NCI-H2029 treated with DMSO at 0.1 percent for 48 hours (cell line): Measurements from ENCODE around the gene PEX26.
A peak's percentile ranks its signal among the peaks of the same experiment; 100 is the strongest.
"Not testable (repeated sequence)": the region's sequence is repeated elsewhere in the genome, so short reads cannot be mapped to it uniquely, and the experiment has no call there.

Experiments
- DNase-seq: peaks from one replicate; lab custom pipeline; 2025; lab: John Stamatoyannopoulos, UW

PEX26 gene

DNA sequence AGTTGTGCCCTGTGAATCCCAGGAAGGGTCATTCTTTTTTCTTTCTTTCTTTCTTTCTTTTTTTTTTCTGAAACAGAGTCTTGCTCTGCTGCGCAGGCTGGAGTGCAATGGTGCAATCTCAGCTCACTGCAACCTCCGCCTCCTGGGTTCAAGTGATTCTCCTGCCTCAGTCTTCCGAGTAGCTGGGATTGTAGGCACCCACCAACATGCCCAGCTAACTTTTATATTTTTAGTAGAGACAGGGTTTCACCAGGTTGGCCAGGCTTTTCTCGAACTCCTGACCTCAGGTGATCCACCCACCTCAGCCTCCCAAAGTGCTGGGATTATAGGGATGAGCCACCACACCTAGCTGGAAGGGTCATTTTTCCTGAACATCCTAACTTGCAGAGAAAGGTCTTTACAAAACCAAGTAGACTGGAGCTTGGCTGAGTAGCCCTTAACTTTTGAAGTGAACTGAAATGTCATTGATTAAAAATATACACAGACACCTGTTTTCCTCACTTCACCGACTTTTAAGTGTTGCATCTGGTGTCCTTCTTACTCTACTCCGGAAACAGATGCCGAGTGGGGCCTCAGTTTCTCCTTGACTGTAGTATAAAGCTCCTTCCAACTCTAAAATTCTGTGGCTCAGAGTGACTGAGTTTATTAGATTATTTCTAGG lies 6.4 kb upstream of the PEX26 start:
- not testable (repeated sequence) for DNase-seq

DNA sequence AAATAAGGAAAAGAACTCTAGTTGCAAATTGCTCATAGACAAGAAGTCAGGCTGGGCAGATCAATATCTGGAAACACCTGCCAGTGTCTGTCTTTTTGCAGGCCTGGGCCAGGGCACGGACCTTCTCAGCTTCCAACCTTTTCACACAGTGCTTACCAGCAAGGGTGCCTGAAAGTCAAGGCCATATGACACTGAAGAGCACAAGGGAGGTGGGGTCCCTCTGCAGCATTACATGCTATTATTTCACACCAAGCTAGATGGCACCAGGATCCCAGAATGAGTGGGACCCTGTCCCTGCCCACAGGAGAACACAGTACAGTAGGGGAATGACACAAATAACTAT lies 5.9 kb upstream of the PEX26 start:
- no peak for DNase-seq

DNA sequence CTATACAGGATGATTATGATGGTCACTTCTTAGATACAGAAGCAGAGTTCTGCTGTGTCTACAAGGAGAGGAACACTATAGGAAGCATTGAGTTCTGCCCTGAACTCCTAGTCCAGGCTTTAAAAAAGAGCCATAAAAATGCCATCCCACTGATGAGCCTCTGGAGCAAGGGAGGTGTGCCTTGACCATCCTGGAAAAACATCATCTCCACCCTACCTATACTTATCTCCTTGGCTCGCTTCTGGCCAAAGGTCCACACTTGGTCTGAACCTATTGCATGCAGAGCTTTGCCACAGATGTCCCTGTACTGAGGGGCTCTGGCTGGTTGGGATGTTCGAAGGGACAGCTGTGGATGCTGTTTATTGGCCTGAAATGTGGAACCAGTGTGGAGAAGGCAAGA lies 4.3 kb upstream of the PEX26 start:
- DNase-seq = no peak

DNA sequence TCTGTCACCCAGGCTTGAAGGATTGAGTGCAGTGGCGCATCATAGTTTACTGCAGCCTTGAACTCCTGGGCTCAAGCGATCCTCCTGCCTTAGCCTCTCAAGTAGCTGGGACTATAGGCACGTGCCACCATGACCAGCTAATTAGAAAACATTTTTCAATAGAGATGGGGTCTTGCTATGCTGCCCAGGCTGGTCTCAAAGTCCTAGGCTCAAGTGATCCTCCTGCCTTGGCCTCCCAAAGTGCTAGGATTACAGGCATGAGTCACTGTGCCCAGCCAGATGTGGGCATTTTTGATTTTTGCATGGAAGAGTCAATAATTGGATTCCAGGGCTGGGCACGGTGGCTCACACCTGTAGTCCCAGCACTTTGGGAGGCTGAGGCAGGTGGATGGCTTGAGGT lies 3.9 kb upstream of the PEX26 start:
- DNase-seq = not testable (repeated sequence)

DNA sequence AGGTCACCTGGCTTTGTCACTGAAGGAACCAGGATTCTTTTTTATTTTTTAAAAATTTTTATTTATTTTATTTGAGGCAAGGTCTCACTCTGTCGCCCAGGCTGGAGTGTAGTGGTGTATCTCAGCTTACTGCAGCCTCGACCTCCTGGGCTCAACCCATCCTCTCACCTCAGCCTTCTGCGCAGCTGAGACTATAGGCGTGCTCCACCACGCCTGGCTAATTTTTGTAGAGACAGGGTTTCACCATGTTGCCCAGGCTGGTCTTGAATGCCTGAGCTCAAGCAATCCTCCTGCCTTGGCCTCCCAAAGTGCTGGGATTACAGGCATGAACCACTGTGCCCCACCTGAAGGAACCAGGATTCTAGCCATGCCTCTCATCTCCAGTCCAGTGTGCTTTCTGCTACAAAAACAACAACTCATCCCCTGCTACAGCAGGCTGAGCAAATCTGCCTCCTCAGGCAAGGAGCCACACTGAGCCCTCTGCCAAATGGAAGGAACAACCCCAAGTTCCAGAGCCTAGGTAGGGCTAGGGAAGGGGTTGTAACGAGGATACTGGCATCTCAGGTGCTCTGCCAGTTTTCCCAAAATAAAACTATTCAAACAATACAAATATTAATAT lies 2.6 kb upstream of the PEX26 start:
- no peak for DNase-seq

DNA sequence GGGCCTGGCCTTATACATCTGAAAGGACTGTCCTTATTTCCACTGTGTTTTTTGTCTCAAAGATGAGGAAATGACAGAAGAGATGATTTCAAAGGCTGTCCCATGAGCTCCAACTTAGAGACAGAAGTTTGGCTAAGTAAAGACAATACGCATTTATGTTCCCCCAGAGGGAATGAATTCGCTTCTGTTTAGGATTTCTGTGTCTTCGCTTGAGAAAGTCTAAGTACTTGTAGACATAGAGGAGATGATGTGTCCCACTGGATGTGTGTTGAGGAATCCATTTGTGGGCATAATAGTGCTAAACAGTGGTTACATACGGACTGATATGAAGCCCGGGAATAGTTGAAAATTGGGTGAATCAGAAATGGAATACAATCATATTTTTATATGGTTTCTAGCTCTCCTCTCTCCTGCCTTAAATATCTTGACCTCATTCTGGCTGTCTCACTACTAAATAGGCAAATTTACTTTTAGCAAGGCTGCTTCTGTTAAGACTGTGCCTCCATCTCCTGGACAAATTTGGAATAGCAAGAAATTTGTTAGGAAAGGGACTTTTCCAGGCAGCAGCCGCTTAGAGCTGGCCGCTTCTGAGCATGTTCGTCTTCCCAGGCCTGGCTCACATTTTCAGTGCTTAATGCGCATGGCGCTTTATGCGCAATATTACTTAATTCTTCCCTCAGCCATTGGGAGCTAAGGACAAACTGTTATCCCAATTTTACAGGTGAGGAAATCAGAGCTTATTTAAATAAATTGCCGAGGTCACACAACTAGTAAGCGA lies 1.9 kb upstream of the PEX26 start:
- DNase-seq = peak; percentile 81

DNA sequence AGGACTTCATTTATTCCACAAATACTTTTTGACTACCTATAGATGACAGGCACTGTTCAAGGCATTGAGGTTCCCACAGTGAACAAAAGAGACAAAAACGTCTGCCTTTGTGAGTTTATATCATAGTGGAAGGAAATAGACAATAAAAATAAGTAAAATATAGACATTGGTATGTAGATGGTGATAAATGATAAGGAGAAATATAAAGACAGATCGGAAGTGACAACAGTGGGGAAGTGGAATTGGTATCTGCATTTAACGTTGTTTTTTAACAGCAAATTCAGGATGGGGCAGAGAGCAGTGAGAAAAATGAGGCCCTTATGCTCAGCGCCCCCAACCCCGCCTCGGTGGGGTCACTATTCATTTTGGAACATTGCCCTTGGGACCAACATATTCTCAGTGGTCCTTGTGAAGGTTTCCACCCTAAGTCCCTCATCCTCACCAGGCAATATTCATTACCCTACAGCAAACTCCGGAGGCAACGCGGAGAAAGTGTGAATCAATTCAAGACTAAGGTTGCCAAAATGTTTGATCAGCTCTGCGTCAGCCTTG lies 627 bp upstream of the PEX26 start:
- DNase-seq = no peak

DNA sequence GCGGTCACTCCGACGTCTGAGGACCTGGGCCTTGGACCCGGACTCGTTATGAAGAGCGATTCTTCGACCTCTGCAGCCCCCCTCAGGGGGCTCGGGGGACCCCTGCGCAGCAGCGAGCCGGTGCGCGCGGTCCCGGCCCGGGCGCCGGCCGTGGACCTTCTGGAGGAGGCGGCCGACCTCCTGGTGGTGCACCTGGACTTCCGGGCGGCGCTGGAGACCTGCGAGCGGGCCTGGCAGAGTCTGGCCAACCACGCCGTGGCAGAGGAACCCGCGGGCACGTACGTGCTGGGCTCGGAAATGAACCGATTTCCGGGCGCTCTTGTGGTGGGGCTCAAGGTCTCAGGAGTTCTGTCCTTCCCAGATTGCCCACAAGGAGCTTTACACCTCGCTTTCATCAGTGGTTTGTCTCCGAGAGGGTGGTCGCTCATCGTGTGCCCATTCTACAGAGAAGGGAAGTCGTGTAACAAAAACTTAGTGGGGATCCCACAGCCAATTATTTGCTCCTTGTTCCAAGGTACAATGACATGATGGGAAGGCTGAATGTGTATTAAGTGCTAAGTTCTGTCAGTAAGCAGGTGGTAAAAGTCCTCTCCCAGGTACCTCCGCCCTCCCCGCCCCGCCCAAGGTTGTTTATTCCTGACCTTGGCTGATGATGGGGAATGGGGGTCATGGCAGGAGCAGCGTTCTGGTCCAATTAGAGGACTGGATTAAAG lies 695 bp downstream of the PEX26 start:
- DNase-seq = no peak

DNA sequence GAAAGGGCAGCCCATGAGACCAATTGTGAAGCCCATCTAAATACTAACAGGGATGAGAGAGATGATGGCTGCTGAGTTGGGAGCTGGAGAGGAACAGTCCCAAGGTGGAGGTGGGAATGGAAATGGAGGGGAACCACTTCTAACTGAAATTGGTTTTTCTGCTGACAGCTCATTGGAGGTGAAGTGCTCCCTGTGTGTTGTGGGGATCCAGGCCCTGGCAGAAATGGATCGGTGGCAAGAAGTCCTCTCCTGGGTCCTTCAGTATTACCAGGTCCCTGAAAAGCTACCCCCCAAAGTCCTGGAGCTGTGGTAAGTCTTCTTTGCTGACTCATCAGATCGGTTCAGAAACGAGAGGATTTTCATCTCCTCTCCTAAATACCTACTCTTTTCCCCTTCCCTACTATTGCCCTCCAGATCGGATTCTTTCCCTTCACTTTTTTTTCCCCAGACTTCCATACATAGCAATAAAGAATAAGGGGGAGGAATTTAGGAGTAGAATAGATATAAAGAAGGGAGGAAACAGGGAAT lies 2.0 kb downstream of the PEX26 start:
- no peak for DNase-seq

DNA sequence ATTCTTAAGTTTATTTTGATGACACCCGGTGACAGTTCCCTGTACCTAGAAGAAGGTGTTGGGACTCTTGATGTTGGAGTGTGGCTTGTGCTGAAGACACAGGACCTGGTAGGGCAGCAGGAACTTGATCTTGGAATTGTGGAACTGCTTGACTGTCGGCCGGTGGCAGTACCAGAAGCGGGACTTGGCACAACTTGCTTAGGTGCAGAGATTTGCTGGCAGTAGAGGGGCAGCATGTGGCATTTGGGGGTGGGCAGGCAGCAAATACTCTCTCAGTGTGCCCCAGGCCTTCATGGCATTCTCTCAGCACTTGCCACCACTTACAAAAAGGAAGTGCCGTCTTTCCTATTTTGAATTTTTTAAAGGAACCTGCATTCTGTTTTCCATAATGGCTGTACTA lies 3.6 kb downstream of the PEX26 start:
- DNase-seq = no peak

DNA sequence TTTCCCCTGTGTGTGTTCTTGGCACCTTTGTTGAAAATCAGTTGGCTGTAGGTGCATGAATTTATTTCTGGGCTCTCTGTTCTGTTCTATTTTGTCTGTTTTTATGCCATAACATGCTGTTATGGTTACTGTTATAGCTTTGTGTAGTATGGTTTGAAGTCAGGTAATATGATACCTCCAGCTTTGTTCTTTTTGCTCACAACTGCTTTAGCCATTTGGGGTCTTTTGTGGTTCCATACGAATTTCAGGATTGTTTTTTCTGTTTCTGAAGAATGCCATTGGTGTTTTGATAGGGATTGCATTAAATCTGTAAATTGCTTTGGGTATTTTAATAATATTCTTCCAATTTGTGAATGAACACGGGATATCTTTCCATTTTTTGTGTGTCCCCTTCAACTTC lies 4.7 kb downstream of the PEX26 start:
- DNase-seq = no peak

DNA sequence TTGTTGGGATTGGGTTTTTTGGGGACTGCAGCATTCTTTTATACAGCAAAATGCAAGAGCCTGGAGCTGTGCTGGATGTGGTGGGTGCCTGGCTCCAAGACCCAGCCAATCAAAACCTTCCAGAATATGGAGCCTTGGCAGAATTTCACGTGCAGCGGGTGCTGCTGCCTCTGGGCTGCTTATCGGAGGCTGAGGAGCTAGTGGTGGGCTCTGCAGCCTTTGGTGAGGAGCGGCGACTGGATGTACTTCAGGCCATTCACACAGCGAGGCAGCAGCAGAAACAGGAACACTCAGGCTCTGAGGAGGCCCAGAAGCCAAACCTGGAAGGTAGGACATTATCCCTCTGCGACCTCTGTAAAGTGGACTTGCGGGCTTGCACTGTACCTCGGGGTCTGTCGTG lies 5.6 kb downstream of the PEX26 start:
- no peak for DNase-seq

DNA sequence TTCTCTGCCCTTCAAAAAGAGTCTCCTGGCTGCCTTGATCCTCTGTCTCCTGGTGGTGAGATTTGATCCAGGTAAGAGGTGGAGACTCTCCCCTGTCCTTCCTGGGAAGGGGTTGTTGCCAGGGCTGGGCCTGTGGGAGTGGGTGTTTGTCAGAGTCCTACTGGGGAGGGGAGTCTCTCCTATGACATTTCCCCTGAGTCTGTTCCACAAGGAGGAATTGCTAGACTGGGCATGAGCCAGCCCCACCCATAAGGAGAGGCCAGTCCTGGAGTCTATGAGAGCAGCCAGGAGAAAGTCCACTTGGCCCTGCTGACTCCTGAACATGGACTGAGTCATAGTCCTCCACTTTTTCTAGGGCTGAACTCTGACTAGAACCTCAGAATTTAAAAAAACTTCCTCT lies 7.4 kb downstream of the PEX26 start:
- DNase-seq = no peak

DNA sequence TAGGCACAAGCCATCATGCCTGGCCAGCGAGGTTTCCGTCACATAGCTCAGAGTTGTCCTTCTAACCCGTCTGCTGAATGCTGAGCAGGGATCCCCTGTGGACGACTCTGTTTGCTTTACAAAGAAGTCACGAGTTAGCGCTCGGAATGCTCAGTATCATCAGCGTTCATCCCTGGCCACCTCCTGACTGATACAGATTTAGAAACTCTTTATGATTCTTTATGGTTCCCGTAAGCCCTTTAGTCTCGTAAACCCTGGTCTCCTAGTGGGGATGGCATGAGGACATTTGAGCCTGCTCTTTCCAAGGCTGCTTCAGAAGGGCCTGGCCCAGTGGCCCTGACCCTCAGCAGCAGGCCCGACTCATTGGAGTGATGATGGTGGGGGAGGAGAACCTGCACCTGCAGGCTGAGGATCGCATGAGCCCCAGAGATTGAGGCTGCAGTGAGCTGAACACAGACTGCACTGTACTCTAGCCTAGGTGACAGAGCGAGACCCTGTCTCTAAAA lies 9.6 kb downstream of the PEX26 start:
- no peak for DNase-seq

DNA sequence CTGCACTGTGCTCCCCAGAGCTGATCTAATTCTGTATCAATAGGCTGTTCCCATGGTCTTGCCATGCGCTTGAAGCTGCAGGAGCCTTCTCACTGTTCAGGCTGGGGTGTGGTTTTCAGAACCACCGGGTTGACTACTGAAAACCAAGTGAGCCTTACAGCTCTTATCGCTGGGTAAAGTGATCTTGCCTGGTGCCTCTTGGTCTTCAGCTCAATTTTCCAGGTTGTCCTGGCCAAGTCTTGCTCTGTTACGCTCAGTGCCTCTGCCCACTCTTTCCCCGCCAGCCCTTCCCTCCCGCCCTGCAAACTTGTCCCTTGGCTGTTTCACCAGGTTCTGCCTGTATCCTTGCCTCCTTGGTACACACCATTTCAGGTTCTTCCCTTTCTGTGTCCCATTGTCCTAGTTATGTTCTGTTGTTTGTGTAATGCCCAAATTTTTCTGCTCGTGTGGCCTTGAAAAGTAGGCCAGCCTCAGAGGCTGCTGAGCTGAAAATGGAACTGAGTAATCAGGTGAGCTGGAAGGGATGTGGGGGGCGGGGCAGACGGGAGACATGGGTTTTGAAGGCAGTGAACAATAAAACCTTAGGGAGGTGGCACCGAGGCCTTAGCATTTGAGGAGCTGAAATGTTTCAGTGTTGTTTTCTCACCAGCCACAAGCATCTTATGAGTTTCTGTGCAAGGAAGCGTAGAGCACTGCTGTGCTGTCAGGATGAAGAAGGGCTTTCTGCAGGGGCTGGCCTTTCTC lies 11.2 kb downstream of the PEX26 start:
- DNase-seq = no peak

DNA sequence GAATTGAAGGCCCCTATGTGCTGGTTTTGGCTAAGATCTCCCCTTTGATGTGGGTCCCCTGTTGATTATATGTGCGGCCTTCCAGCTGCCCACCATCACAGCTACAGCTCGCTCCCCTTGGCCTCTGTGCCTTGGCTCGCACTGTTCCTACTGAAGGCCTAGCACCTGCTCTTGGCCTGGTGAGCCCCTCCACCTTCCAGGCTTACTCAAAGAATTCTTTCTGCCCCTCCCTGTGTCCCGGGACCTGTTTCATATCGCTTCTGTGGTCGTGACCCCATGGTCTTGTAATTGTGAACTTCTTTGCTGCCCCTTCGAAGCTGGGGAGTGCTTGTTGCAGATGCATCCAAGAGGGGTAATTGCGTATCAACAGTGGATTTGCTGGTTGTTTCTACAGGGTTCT lies 12.5 kb downstream of the PEX26 start:
- no peak for DNase-seq

DNA sequence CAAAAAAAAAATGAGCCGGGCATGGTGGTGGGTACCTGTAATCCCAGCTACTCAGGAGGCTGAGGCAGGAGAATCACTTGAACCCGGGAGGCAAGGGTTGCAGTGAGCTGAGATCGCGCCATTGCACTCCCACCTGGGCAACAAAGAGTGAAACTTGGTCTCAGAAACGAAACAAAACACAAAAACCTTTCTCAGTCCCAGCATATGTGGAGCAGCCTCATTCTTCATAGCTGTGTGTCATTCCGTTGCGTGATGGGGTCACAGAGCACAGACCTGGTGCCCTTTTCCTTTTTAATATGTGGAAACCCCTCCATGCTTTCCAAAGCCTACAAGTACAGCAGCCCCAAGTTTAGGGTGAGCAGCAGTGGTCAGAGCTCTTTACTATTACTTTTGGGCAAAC lies 13.7 kb downstream of the PEX26 start:
- no peak for DNase-seq

DNA sequence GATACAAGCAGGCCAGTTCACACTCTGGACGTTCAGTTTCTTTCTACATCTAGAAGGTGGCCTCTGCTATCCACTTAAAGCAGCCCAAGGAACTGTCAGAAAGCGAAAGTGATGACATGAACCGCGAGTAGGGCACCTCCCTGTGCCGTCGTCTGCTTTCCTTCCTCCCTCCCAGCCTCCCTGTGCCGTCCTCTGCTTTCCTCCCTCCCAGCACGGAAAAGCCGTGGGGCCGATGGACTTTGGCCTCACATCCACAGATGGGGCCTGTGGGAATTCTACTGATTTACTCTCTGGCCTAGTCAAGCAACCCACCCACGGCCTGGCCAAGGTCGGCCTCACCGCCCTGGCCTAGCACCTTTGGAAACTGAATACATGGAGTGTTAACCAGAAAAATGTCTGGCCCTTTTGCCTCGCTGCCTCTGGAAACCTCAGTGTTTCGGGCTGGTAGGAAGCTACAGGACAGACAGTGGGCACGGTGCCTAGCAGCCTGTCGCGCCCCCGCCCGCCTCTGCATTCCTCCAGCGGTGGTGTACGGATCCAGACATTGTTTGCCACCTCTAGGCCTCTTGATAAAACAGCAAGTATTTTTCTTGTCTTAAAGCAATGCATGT lies 14.2 kb downstream of the PEX26 start:
- no peak for DNase-seq

DNA sequence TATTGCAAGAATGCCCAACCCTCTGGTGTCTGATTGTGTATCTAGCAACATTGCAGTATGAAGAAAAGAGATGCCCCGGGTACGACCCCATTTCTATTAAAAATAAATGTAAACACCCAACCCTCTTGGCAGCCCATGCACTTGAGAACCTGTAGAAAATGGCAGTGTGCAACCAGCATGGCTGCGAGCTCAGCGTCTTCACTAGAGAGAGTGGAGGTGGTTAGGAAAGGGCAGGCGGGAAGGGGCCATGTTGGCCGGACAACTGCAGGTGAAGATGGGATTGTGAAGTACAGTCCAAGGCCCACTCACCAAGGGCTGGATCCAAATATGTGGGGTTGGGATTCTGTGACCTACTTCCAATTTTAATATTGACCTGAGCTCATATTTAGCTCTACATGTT lies 15.9 kb downstream of the PEX26 start:
- DNase-seq = no peak

DNA sequence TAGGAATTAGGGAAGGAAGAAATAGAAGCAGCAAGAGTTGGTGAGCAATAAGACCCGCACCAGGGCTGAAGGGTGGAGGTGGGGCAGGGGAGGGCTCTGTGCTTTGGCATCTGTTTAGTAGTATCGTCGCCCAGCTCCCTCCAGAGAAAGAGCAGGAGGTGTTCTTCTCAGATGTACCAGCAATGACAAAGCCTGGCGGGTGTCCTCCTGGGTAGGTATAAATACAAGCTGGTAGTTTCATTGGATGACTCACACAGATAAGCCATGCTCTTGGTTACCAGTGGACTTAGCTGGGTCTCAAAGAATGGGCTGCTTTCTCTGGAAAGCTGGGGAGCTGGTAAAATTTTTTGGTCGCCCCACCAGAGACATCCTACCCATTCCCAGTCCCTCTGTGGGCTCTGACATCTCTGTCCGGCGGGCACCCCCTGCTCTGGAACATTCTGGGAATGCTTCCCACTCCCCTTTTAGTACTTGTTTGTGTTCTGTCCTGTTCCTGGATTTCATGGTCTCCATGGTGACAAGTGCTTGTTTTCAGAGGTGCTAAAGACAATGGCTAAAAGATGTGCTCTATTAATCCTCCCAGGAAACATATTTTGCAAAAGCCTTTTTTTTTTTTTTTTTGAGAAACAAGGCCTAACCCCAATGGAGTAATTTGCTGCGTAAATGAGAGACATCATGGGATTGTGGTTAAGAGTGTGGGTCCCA lies 17.5 kb downstream of the PEX26 start:
- DNase-seq = no peak
